Measurements from ENCODE around the gene GNG3.
"Not testable (repeated sequence)": the region's sequence is repeated elsewhere in the genome, so short reads cannot be mapped to it uniquely, and the experiment has no call there.

Gene GNG3

GRCh38 chr11:62707277-62707861, at the start of gene GNG3, which contains the start of gene BSCL2:
Gene GNG3 (plus strand): TSS chr11:62707676. CDS start chr11:62708296, 620 bp downstream.
Gene BSCL2 (minus strand): TSS chr11:62707424. CDS start chr11:62707195, 229 bp downstream.
- DNase-seq, result no peak

- peak; percentile 54 for DNase-seq
Observed at GRCh38 chr11:62664405-62665074, 42.9 kb upstream of the GNG3 start.

GRCh38 chr11:62665075-62665598, 42.3 kb upstream of the GNG3 start, which contains the start of the genes C11orf98 and CSKMT:
Gene C11orf98 (minus strand): TSS chr11:62665210. CDS start chr11:62665169, 41 bp downstream.
Gene CSKMT (plus strand): TSS chr11:62665312. CDS start chr11:62665880, 568 bp downstream.
- DNase-seq, result peak; percentile 94

- no peak for DNase-seq
Observed at GRCh38 chr11:62665599-62666258, 41.7 kb upstream of the GNG3 start.

- no peak for DNase-seq
Observed at GRCh38 chr11:62666259-62666926, 41.1 kb upstream of the GNG3 start.

GRCh38 chr11:62667460-62667859, 40.0 kb upstream of the GNG3 start:
- DNase-seq, result no peak

GRCh38 chr11:62669420-62670161, 37.9 kb upstream of the GNG3 start:
- no peak for DNase-seq

- no peak for DNase-seq
Observed at GRCh38 chr11:62671236-62671607, 36.3 kb upstream of the GNG3 start.

- peak; percentile 85 for DNase-seq
Observed at GRCh38 chr11:62671608-62672389, 35.7 kb upstream of the GNG3 start, which contains the start of the genes LBHD1 and UQCC3. Gene LBHD1 (minus strand): TSS chr11:62672267. CDS start chr11:62670031, 2,236 bp downstream. Gene UQCC3 (plus strand): TSS chr11:62671673. CDS start chr11:62671746, 73 bp downstream.

- DNase-seq, result no peak
Observed at GRCh38 chr11:62673196-62673525, 34.3 kb upstream of the GNG3 start.

- DNase-seq, result not testable (repeated sequence)
Observed at GRCh38 chr11:62675415-62675814, 32.1 kb upstream of the GNG3 start.

GRCh38 chr11:62676698-62677097, 30.8 kb upstream of the GNG3 start:
- no peak for DNase-seq

GRCh38 chr11:62677156-62677555, 30.3 kb upstream of the GNG3 start:
- no peak for DNase-seq

GRCh38 chr11:62677714-62678113, 29.8 kb upstream of the GNG3 start:
- no peak for DNase-seq

GRCh38 chr11:62678433-62678769, 29.1 kb upstream of the GNG3 start:
- no peak for DNase-seq

- peak; percentile 90 for DNase-seq
Observed at GRCh38 chr11:62678770-62679696, 28.4 kb upstream of the GNG3 start, which contains the start of gene UBXN1. Gene UBXN1 (minus strand): TSS chr11:62679073. CDS start chr11:62678923, 150 bp downstream.

GRCh38 chr11:62680825-62681240, 26.6 kb upstream of the GNG3 start:
- DNase-seq, result peak; percentile 77

- no peak for DNase-seq
Observed at GRCh38 chr11:62682518-62682917, 25.0 kb upstream of the GNG3 start.

- no peak for DNase-seq
Observed at GRCh38 chr11:62687508-62688396, 19.7 kb upstream of the GNG3 start.

Data from EL (cell line).